Measurements from ENCODE around the gene ZNF341. TPM values are rescaled to one million over a fixed set of nuclear protein-coding genes. Genes with fewer than 3 reads are reported as not detected.
A peak's percentile ranks its signal among the peaks of the same experiment; 100 is the strongest.
"Not testable (repeated sequence)": the region's sequence is repeated elsewhere in the genome, so short reads cannot be mapped to it uniquely, and the experiment has no call there.

The ZNF341 gene
- total RNA-seq, 1 donor from 2014 or later: 1.3 TPM

- no peak for DNase-seq (ENCODE audit: low spot score)
- intact Hi-C loops (cut with DNase I): no loop called here
Measured at GRCh38 chr20:33789109-33789857, 57.5 kb downstream of the ZNF341 start.

GRCh38 chr20:33789858-33790182, 58.0 kb downstream of the ZNF341 start:
- intact Hi-C loops (cut with DNase I): loop anchor here (5.0 kb wide), 2 partner anchors 52 to 277 kb away; no protein-coding TSS in a partner anchor

GRCh38 chr20:33790566-33790965, 58.8 kb downstream of the ZNF341 start:
- intact Hi-C loops (cut with DNase I): loop anchor here (5.0 kb wide), 2 partner anchors 52 to 277 kb away; no protein-coding TSS in a partner anchor
- DNase-seq (ENCODE audit: low spot score): no peak

More at GRCh38 chr20:33789858-33790182, 58.0 kb downstream of the ZNF341 start:
- no peak for DNase-seq (ENCODE audit: low spot score)

GRCh38 chr20:33791021-33791420, 59.2 kb downstream of the ZNF341 start:
- DNase-seq (ENCODE audit: low spot score): no peak
- intact Hi-C loops (cut with DNase I): loop anchor here (5.0 kb wide), 2 partner anchors 51 to 276 kb away; no protein-coding TSS in a partner anchor

GRCh38 chr20:33791540-33791939, 59.7 kb downstream of the ZNF341 start:
- DNase-seq (ENCODE audit: low spot score): no peak
- intact Hi-C loops (cut with DNase I): loop anchor here (5.0 kb wide), 2 partner anchors 51 to 276 kb away; no protein-coding TSS in a partner anchor

GRCh38 chr20:33791959-33792597, 60.3 kb downstream of the ZNF341 start:
- intact Hi-C loops (cut with DNase I): loop anchor here (5.0 kb wide), 2 partner anchors 50 to 275 kb away; no protein-coding TSS in a partner anchor
- peak; percentile 77 for DNase-seq (ENCODE audit: low spot score)

GRCh38 chr20:33792598-33792989, 60.8 kb downstream of the ZNF341 start:
- intact Hi-C loops (cut with DNase I): loop anchor here (5.0 kb wide), 2 partner anchors 50 to 275 kb away; no protein-coding TSS in a partner anchor

GRCh38 chr20:33793011-33793931, 61.5 kb downstream of the ZNF341 start:
- intact Hi-C loops (cut with DNase I): loop anchor here (5.0 kb wide), 2 partner anchors 49 to 274 kb away; no protein-coding TSS in a partner anchor
- DNase-seq (ENCODE audit: low spot score): peak; percentile 77

More at GRCh38 chr20:33792598-33792989, 60.8 kb downstream of the ZNF341 start:
- DNase-seq (ENCODE audit: low spot score): not testable (repeated sequence)

GRCh38 chr20:33796263-33796906, 64.6 kb downstream of the ZNF341 start:
- DNase-seq (ENCODE audit: low spot score): no peak
- intact Hi-C loops (cut with DNase I): no loop called here

GRCh38 chr20:33796907-33797544, 65.2 kb downstream of the ZNF341 start:
- no peak for DNase-seq (ENCODE audit: low spot score)
- intact Hi-C loops (cut with DNase I): no loop called here

GRCh38 chr20:33798444-33798843, 66.6 kb downstream of the ZNF341 start:
- intact Hi-C loops (cut with DNase I): no loop called here
- DNase-seq (ENCODE audit: low spot score): no peak

- intact Hi-C loops (cut with DNase I): no loop called here
- no peak for DNase-seq (ENCODE audit: low spot score)
Measured at GRCh38 chr20:33803921-33804337, 72.1 kb downstream of the ZNF341 start.

- intact Hi-C loops (cut with DNase I): no loop called here
- no peak for DNase-seq (ENCODE audit: low spot score)
Measured at GRCh38 chr20:33808388-33808787, 76.6 kb downstream of the ZNF341 start.

- no peak for DNase-seq (ENCODE audit: low spot score)
Measured at GRCh38 chr20:33810259-33810658, 78.5 kb downstream of the ZNF341 start.

GRCh38 chr20:33810885-33811775, 79.3 kb downstream of the ZNF341 start, which contains the start of gene CHMP4B:
CHMP4B (plus strand) TSS chr20:33811348; CDS start chr20:33811469, 121 bp downstream.
- intact Hi-C loops (cut with DNase I): loop anchor here (2.0 to 5.0 kb wide), 2 partner anchors 181 to 302 kb away; partner anchors contain the start of genes EIF2S2 and RALY
- peak; percentile 100 for DNase-seq (ENCODE audit: low spot score)

More at GRCh38 chr20:33810259-33810658, 78.5 kb downstream of the ZNF341 start:
- intact Hi-C loops (cut with DNase I): loop anchor here (2.0 to 5.0 kb wide), 2 partner anchors 182 to 303 kb away; partner anchors contain the start of genes EIF2S2 and RALY

GRCh38 chr20:33811776-33812151, 80.0 kb downstream of the ZNF341 start:
- intact Hi-C loops (cut with DNase I): loop anchor here (2.0 to 5.0 kb wide), 2 partner anchors 181 to 301 kb away; partner anchors contain the start of genes EIF2S2 and RALY
- no peak for DNase-seq (ENCODE audit: low spot score)

All from cardiac septum (tissue), 1 donor.